H9 (cell line): ENCODE data around the gene CAPN8. TPM values are rescaled to one million over a fixed set of nuclear protein-coding genes. Genes with fewer than 3 reads are reported as not detected.

ENCODE experiments used
- DNase-seq: peaks from one replicate; pipeline ENCODE4 v3.0.0-alpha.2; 2017
- H2AFZ ChIP-seq: one replicate; pipeline ENCODE4 v1.6.1; 2013; ENCODE audit warnings: mild to moderate bottlenecking, low read length, control low read depth, moderate library complexity
- H2AK5ac ChIP-seq: 2 replicates; pipeline ENCODE4 v1.6.1; 2013; ENCODE audit warnings: low read length, control low read depth, mixed read lengths; ENCODE audit not compliant: insufficient read length
- H2BK120ac ChIP-seq: one replicate; pipeline ENCODE4 v1.6.1; 2013; ENCODE audit warnings: low read depth, mild to moderate bottlenecking, low read length, control low read depth, inconsistent platforms; ENCODE audit not compliant: poor library complexity, severe bottlenecking
- H2BK12ac ChIP-seq: 2 replicates; pipeline ENCODE4 v1.6.1; 2013; ENCODE audit warnings: low read length, control low read depth, mixed read lengths, low read depth; ENCODE audit not compliant: insufficient read length
- H2BK15ac ChIP-seq: 2 replicates; pipeline ENCODE4 v1.6.1; 2013; ENCODE audit warnings: low read depth, low read length, control low read depth
- H2BK20ac ChIP-seq: one replicate; pipeline ENCODE4 v1.6.1; 2013; ENCODE audit warnings: low read depth, mild to moderate bottlenecking, low read length, control low read depth, inconsistent platforms; ENCODE audit not compliant: poor library complexity, severe bottlenecking
- H2BK5ac ChIP-seq: 2 replicates; pipeline ENCODE4 v1.6.1; 2013; ENCODE audit warnings: low read length, control low read depth, mixed read lengths; ENCODE audit not compliant: insufficient read length
- H3K14ac ChIP-seq: 2 replicates; pipeline ENCODE4 v1.6.1; 2013; ENCODE audit warnings: low read length, control low read depth; ENCODE audit not compliant: insufficient read depth
- H3K18ac ChIP-seq: 2 replicates; pipeline ENCODE4 v1.6.1; 2013; ENCODE audit warnings: low read depth, mild to moderate bottlenecking, mixed read lengths, low read length, control low read depth; ENCODE audit not compliant: insufficient read length
- H3K23ac ChIP-seq: 2 replicates; pipeline ENCODE4 v1.6.1; 2013; ENCODE audit warnings: low read length, control low read depth, mixed read lengths, low read depth; ENCODE audit not compliant: insufficient read length
- H3K23me2 ChIP-seq: 2 replicates; pipeline ENCODE4 v1.6.1; 2013; ENCODE audit warnings: low read depth, mild to moderate bottlenecking, mixed read lengths, low read length, control low read depth; ENCODE audit not compliant: insufficient read length, poor library complexity, severe bottlenecking
- H3K27ac ChIP-seq: 2 replicates; pipeline ENCODE4 v1.5.1; 2013; ENCODE audit warnings: low read length, control low read depth, mixed read lengths, low read depth; ENCODE audit not compliant: insufficient read length
- H3K27me3 ChIP-seq: 2 replicates; pipeline ENCODE4 v1.6.1; 2013; ENCODE audit warnings: low read length, control low read depth, inconsistent platforms; ENCODE audit not compliant: insufficient read depth
- H3K4ac ChIP-seq: 2 replicates; pipeline ENCODE4 v1.6.1; 2013; ENCODE audit warnings: low read depth, mild to moderate bottlenecking, control low read depth, inconsistent platforms, low read length, moderate library complexity
- H3K4me1 ChIP-seq: 2 replicates; pipeline ENCODE4 v1.6.1; 2013; ENCODE audit warnings: low read length, control low read depth, inconsistent platforms; ENCODE audit not compliant: insufficient read depth
- H3K4me2 ChIP-seq: 2 replicates; pipeline ENCODE4 v1.6.1; 2013; ENCODE audit warnings: low read length, control low read depth, mixed read lengths; ENCODE audit not compliant: insufficient read length, insufficient read depth
- H3K56ac ChIP-seq: 2 replicates; pipeline ENCODE4 v1.6.1; 2013; ENCODE audit warnings: low read depth, mild to moderate bottlenecking, mixed read lengths, low read length, control low read depth; ENCODE audit not compliant: insufficient read length
- H3K79me1 ChIP-seq: 2 replicates; pipeline ENCODE4 v1.6.1; 2013; ENCODE audit warnings: low read depth, mild to moderate bottlenecking, moderate library complexity, low read length, control low read depth, inconsistent platforms; ENCODE audit not compliant: insufficient read depth, poor library complexity, severe bottlenecking
- H3K79me2 ChIP-seq: 2 replicates; pipeline ENCODE4 v1.6.1; 2013; ENCODE audit warnings: low read length, control low read depth, inconsistent platforms; ENCODE audit not compliant: insufficient read depth
- H3K9ac ChIP-seq: 2 replicates; pipeline ENCODE4 v1.6.1; 2013; ENCODE audit warnings: low read length, control low read depth, mixed read lengths; ENCODE audit not compliant: insufficient read length; ENCODE audit errors: extremely low read depth
- H3K9me3 ChIP-seq: one replicate; pipeline ENCODE4 v1.6.1; 2013; ENCODE audit warnings: low read depth, low read length, inconsistent platforms; ENCODE audit not compliant: control insufficient read depth
- H3T11ph ChIP-seq: one replicate; pipeline ENCODE4 v1.6.1; 2013; ENCODE audit warnings: mild to moderate bottlenecking, low read length, control low read depth, inconsistent platforms
- H4K20me1 ChIP-seq: one replicate; pipeline ENCODE4 v1.6.1; 2013; ENCODE audit not compliant: control insufficient read depth, insufficient read length, insufficient read depth
- H4K5ac ChIP-seq: 2 replicates; pipeline ENCODE4 v1.6.1; 2013; ENCODE audit warnings: low read depth, mild to moderate bottlenecking, mixed read lengths, low read length, control low read depth; ENCODE audit not compliant: insufficient read length
- H4K8ac ChIP-seq: replicated peaks from 2 replicates; pipeline ENCODE4 v1.6.1; 2013; ENCODE audit warnings: low read length, control low read depth, mixed read lengths, low read depth; ENCODE audit not compliant: insufficient read length
- H4K91ac ChIP-seq: 2 replicates; pipeline ENCODE4 v1.6.1; 2013; ENCODE audit warnings: low read depth, mild to moderate bottlenecking, moderate library complexity, mixed read lengths, low read length, control low read depth; ENCODE audit not compliant: insufficient read length
- H3K27ac Mint-ChIP-seq, 3 experiments: 2 replicates in 2 of 3; 3 replicates in 1 of 3; pipeline ENCODE4 v1.8.0; 2020 to 2021; ENCODE audit warnings: mixed read lengths in 3 of 3, mild to moderate bottlenecking in 1 of 3, moderate library complexity in 1 of 3
- H3K27me3 Mint-ChIP-seq: 2 replicates; pipeline ENCODE4 v1.8.0; 2021; ENCODE audit warnings: low read depth, mild to moderate bottlenecking, moderate library complexity, mixed read lengths
- H3K36me3 Mint-ChIP-seq, 3 experiments: 2 replicates in 2 of 3; 3 replicates in 1 of 3; pipeline ENCODE4 v1.8.0; 2020 to 2021; ENCODE audit warnings: low read depth in 3 of 3, mixed read lengths in 3 of 3; ENCODE audit not compliant: insufficient read depth in 1 of 3
- H3K4me1 Mint-ChIP-seq, 2 experiments: 2 replicates each; pipeline ENCODE4 v1.8.0; 2020; ENCODE audit warnings: mixed read lengths in 2 of 2
- H3K4me3 Mint-ChIP-seq, 2 experiments: 2 replicates in 1 of 2; 3 replicates in 1 of 2; pipeline ENCODE4 v1.8.0; 2020 to 2021; ENCODE audit warnings: mild to moderate bottlenecking in 2 of 2, mixed read lengths in 2 of 2, moderate library complexity in 1 of 2
- H3K9me3 Mint-ChIP-seq, 2 experiments: 2 replicates in 1 of 2; 3 replicates in 1 of 2; pipeline ENCODE4 v1.8.0; 2020; ENCODE audit warnings: mild to moderate bottlenecking in 2 of 2, mixed read lengths in 2 of 2, moderate library complexity in 1 of 2
- CTCF ChIP-seq: fragments of 200-600 bp; sonication (generic); conservative IDR thresholded peaks from 3 replicates; pipeline ENCODE4 v1.8.0; 2021; ENCODE audit warnings: antibody characterized with exemption, mild to moderate bottlenecking
- WGBS: extraction: QIAGEN DNeasy Blood & Tissue Kit; methylation state at CpG from one replicate; pipeline ENCODE4 v1.1.7; 2013; ENCODE audit warnings: missing lambda C conversion rate, low lambda C conversion rate, mixed read lengths; ENCODE audit not compliant: insufficient read length; ENCODE audit errors: extremely low coverage; 5-methylcytosine and 5-hydroxymethylcytosine counted together
- total RNA-seq: library from RNA; stranded (reverse); gene quantifications from 2 replicates; pipeline ENCODE4 v1.2.1, GENCODE V29; 2021

The CAPN8 gene
- total RNA-seq, 1 experiment from 2014 or later: not detected

GRCh38 chr1:223642237-223642636, 23.3 kb downstream of the CAPN8 start:
- H2AFZ ChIP-seq: no peak overlapping the region
- no peak overlapping the region for H3T11ph ChIP-seq
- no peaks in the 10 kb centered on the region for H4K20me1 ChIP-seq
- H3K23ac ChIP-seq: no peak overlapping the region
- no peak overlapping the region for H3K18ac ChIP-seq
- H3K4me3 Mint-ChIP-seq: no peak overlapping the region
- H3K27ac ChIP-seq: no peak overlapping the region
- H3K27me3 Mint-ChIP-seq: 0 out of 2 replicates have a peak, but pooled peaks cover 1% of the 10 kb centered on the region
- no peak overlapping the region for H2BK20ac ChIP-seq
- H3K4me1 Mint-ChIP-seq: peaks cover 29 to 33% of the 10 kb centered on the region in 2 experiments
- H3K4ac ChIP-seq: no peak overlapping the region
- H2BK12ac ChIP-seq: no peak overlapping the region
- H3K36me3 Mint-ChIP-seq: peaks cover 0 to 11% (median 2%) of the 10 kb centered on the region in 3 experiments; a peak in 3 of 7 replicates
- H3K79me1 ChIP-seq: no peaks in the 10 kb centered on the region
- TF ChIP-seq CTCF: no peak
- no peak overlapping the region for H2BK5ac ChIP-seq
- H4K8ac ChIP-seq: no peak overlapping the region
- no peak for DNase-seq
- H3K4me2 ChIP-seq: no peak overlapping the region
- no peak overlapping the region for H3K56ac ChIP-seq
- H3K9ac ChIP-seq: no peak overlapping the region
- no peaks in the 10 kb centered on the region for H3K79me2 ChIP-seq
- no peak overlapping the region for H4K91ac ChIP-seq
- H2AK5ac ChIP-seq: no peak overlapping the region
- H4K5ac ChIP-seq: no peak overlapping the region
- H3K9me3 Mint-ChIP-seq: peaks cover 0 to 9% of the 10 kb centered on the region in 2 experiments; a peak in 2 of 5 replicates
- no peaks in the 10 kb centered on the region for H3K23me2 ChIP-seq
- no peaks in the 10 kb centered on the region for H3K4me1 ChIP-seq
- no peaks in the 10 kb centered on the region for H3K27me3 ChIP-seq
- no peak overlapping the region for H2BK15ac ChIP-seq
- no peak overlapping the region for H2BK120ac ChIP-seq
- H3K27ac Mint-ChIP-seq: no peak overlapping the region
- no CpG with 5 or more reads among the region's 7 CpGs for WGBS
- no peak overlapping the region for H3K14ac ChIP-seq
- no peaks in the 10 kb centered on the region for H3K9me3 ChIP-seq
